HepG2 (cell line): ENCODE data around the gene LANCL2.

Experiments
- AFF4 ChIP-seq: sonication (generic); formaldehyde crosslinking; IDR thresholded peaks from 2 replicates; pipeline ENCODE4 v1.4.0; 2020; ENCODE audit warnings: missing genetic modification reagents
- ARID2 ChIP-seq: sonication (generic); formaldehyde crosslinking; IDR thresholded peaks from 2 replicates; pipeline ENCODE4 v1.8.1; 2022; ENCODE audit warnings: mild to moderate bottlenecking, missing genetic modification reagents, borderline replicate concordance
- CTCF ChIP-seq: sonication (generic); formaldehyde crosslinking; IDR thresholded peaks from 2 replicates; pipeline ENCODE4 v1.5.0; 2020; ENCODE audit warnings: mild to moderate bottlenecking, missing genetic modification reagents, moderate library complexity
- EZH2 ChIP-seq: conservative IDR thresholded peaks from 2 replicates; pipeline ENCODE4 v1.6.1; 2012; ENCODE audit warnings: mild to moderate bottlenecking, low read depth, low read length, moderate library complexity
- FOXA3 ChIP-seq: IDR thresholded peaks from 2 replicates; pipeline ENCODE4 v1.6.1; 2016; ENCODE audit warnings: missing genetic modification reagents, missing compliant biosample characterization
- HOXD1 ChIP-seq: sonication (generic); formaldehyde crosslinking; IDR thresholded peaks from 2 replicates; pipeline ENCODE4 v1.5.0; 2020; ENCODE audit warnings: missing genetic modification reagents
- JUND ChIP-seq: sonication (generic); formaldehyde crosslinking; IDR thresholded peaks from 2 replicates; pipeline ENCODE4 v1.8.0; 2022; ENCODE audit warnings: mild to moderate bottlenecking, missing genetic modification reagents
- POLR2AphosphoS5 ChIP-seq: IDR thresholded peaks from 2 replicates; pipeline ENCODE4 v1.6.1; 2012; ENCODE audit warnings: low read depth, low read length
- TCF7 ChIP-seq: sonication (generic); IDR thresholded peaks from 2 replicates; pipeline ENCODE4 v1.6.1; 2016; ENCODE audit warnings: antibody characterized with exemption, low read depth
- ZNF143 ChIP-seq: sonication (generic); formaldehyde crosslinking; IDR thresholded peaks from 2 replicates; pipeline ENCODE4 v1.4.0; 2020; ENCODE audit warnings: missing genetic modification reagents

GRCh38 chr7:55448526-55448925 lies 83.4 kb downstream of the LANCL2 start:
- TF ChIP-seq AFF4 (no peak), CTCF (CRISPR knock-in tag) (no peak), EZH2 (no peak), JUND (CRISPR knock-in tag) (no peak), TCF7 (no peak), FOXA3 (CRISPR knock-in tag) (no peak), POLR2AphosphoS5 (no peak), HOXD1 (CRISPR knock-in tag) (no peak), ARID2 (CRISPR knock-in tag) (no peak), ZNF143 (CRISPR knock-in tag) (no peak)
